DOHH2 (cell line): ENCODE results near the gene IPCEF1.

Experiments
- H3F3A ChIP-seq: fragments of 200-600 bp; sonication (generic), shearing (Covaris generic); 2 replicates; pipeline ENCODE4 v1.6.0; 2016; ENCODE audit warnings: antibody characterized with exemption, mild to moderate bottlenecking; ENCODE audit not compliant: control insufficient read depth, insufficient read depth
- H3K27ac ChIP-seq: fragments of 200-600 bp; sonication (generic); 2 replicates; pipeline ENCODE4 v1.5.1; 2014; ENCODE audit warnings: low read depth, mild to moderate bottlenecking, low read length, moderate library complexity
- H3K27me3 ChIP-seq: fragments of 200-600 bp; sonication (generic); 2 replicates; pipeline ENCODE4 v1.6.1; 2014; ENCODE audit warnings: mild to moderate bottlenecking, low read length, mixed read lengths; ENCODE audit not compliant: control insufficient read depth
- H3K36me3 ChIP-seq: fragments of 200-600 bp; sonication (generic); 2 replicates; pipeline ENCODE4 v1.6.1; 2014; ENCODE audit warnings: mild to moderate bottlenecking, low read length, moderate library complexity, mixed read lengths; ENCODE audit not compliant: control insufficient read depth
- H3K4me1 ChIP-seq: fragments of 200-600 bp; sonication (generic); 2 replicates; pipeline ENCODE4 v1.6.1; 2014; ENCODE audit warnings: mild to moderate bottlenecking, low read length, mixed read lengths; ENCODE audit not compliant: control insufficient read depth
- H3K4me2 ChIP-seq: fragments of 200-600 bp; sonication (generic); 2 replicates; pipeline ENCODE4 v1.6.0; 2014; ENCODE audit warnings: mild to moderate bottlenecking, low read length, moderate library complexity
- H3K4me3 ChIP-seq: fragments of 200-600 bp; sonication (generic); 2 replicates; pipeline ENCODE4 v1.5.1; 2014; ENCODE audit warnings: mild to moderate bottlenecking, low read length, mixed read lengths
- H3K79me2 ChIP-seq: fragments of 200-600 bp; sonication (generic); 2 replicates; pipeline ENCODE4 v1.6.1; 2014; ENCODE audit warnings: mild to moderate bottlenecking, low read length, mixed read lengths; ENCODE audit not compliant: control insufficient read depth
- H3K9me2 ChIP-seq: fragments of 200-600 bp; sonication (generic); replicated peaks from 2 replicates; pipeline ENCODE4 v1.6.1; 2014; ENCODE audit warnings: mild to moderate bottlenecking, low read length, mixed read lengths; ENCODE audit not compliant: control insufficient read depth
- H3K9me3 ChIP-seq: fragments of 200-600 bp; sonication (generic); 2 replicates; pipeline ENCODE4 v1.6.1; 2014; ENCODE audit warnings: antibody characterized with exemption, low read length, mixed read lengths; ENCODE audit not compliant: control insufficient read depth, insufficient read depth
- H4K20me1 ChIP-seq: fragments of 200-600 bp; sonication (generic); 2 replicates; pipeline ENCODE4 v1.6.0; 2014; ENCODE audit warnings: low read depth, mild to moderate bottlenecking, antibody characterized with exemption, low read length, moderate library complexity; ENCODE audit not compliant: control insufficient read depth, insufficient read depth
- EZH2phosphoT487 ChIP-seq: fragments of 200-600 bp; sonication (generic); IDR thresholded peaks from 2 replicates; pipeline ENCODE4 v1.6.1; 2017; ENCODE audit warnings: borderline replicate concordance, mild to moderate bottlenecking, antibody characterized with exemption, low read length, moderate library complexity, mixed read lengths
- TF ChIP-seq, protein P1 (sequence below): fragments of 200-600 bp; sonication (generic); IDR thresholded peaks from one replicate; pipeline ENCODE4 v1.5.1; 2014; ENCODE audit warnings: antibody characterized with exemption, mild to moderate bottlenecking, low read depth, low read length; ENCODE audit not compliant: poor library complexity, severe bottlenecking

Gene IPCEF1

DNA sequence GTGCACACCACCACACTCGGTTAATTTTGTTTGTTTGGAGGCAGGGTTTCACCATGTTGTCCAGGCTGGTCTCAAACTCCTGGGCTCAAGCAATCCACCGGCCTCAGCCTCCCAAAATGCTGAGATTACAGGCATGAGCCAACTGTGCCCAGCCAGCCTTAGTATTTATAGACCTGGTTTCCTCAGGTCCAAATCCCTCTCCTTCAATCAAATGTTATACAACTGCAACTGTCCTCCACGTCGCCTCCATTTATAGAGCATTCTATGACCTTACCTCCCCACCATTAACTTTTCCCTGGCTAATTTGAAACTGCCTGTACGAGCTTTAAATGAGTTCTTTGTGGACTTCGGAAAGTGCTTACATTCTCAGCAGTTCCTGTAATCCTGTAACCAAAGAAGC is 39.3 kb upstream of the IPCEF1 start:
- Histone ChIP-seq H3K4me3 (no peak overlapping the region), H3K4me2 (no peak overlapping the region), H4K20me1 (no peaks in the 10 kb centered on the region), H3K27me3 (no peaks in the 10 kb centered on the region), H3F3A (no peaks in the 10 kb centered on the region), H3K4me1 (no peaks in the 10 kb centered on the region), H3K36me3 (no peaks in the 10 kb centered on the region), H3K9me3 (no peaks in the 10 kb centered on the region), H3K27ac (no peak overlapping the region), H3K79me2 (no peaks in the 10 kb centered on the region), H3K9me2 (no peaks in the 10 kb centered on the region)
- TF ChIP-seq, protein P1, sequence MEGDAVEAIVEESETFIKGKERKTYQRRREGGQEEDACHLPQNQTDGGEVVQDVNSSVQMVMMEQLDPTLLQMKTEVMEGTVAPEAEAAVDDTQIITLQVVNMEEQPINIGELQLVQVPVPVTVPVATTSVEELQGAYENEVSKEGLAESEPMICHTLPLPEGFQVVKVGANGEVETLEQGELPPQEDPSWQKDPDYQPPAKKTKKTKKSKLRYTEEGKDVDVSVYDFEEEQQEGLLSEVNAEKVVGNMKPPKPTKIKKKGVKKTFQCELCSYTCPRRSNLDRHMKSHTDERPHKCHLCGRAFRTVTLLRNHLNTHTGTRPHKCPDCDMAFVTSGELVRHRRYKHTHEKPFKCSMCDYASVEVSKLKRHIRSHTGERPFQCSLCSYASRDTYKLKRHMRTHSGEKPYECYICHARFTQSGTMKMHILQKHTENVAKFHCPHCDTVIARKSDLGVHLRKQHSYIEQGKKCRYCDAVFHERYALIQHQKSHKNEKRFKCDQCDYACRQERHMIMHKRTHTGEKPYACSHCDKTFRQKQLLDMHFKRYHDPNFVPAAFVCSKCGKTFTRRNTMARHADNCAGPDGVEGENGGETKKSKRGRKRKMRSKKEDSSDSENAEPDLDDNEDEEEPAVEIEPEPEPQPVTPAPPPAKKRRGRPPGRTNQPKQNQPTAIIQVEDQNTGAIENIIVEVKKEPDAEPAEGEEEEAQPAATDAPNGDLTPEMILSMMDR: no peak
- no peak for TF ChIP-seq EZH2phosphoT487

DNA sequence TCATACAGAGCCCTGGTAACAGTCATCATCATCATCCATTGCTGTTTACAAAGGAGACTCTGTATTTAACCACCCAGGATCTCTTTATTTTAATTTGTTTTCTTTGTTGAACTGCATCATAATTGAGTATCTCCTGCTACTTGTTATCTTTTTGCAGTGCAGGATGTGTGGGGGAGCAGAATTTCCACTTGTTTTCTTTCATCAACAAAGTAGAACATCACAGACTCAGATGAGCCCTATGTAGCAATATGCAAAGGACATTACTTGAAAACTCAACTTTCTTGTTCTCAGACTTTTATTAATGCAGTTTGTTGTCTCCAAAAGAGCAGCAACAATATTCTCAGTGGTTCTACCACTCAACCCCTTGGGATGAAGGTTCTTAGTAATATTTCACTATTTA is 38.7 kb upstream of the IPCEF1 start:
- Histone ChIP-seq H3K27ac (no peak overlapping the region), H3K9me3 (no peaks in the 10 kb centered on the region), H3K79me2 (no peaks in the 10 kb centered on the region), H4K20me1 (no peaks in the 10 kb centered on the region), H3K36me3 (no peaks in the 10 kb centered on the region), H3K4me1 (no peaks in the 10 kb centered on the region), H3K27me3 (no peaks in the 10 kb centered on the region), H3F3A (no peaks in the 10 kb centered on the region), H3K4me2 (no peak overlapping the region), H3K9me2 (no peaks in the 10 kb centered on the region), H3K4me3 (no peak overlapping the region)
- TF ChIP-seq, protein P1: no peak
- TF ChIP-seq EZH2phosphoT487: no peak

- H3K27ac ChIP-seq: no peak overlapping the region
- no peak for TF ChIP-seq EZH2phosphoT487
- TF ChIP-seq, protein P1: no peak
- H3K36me3 ChIP-seq: no peaks in the 10 kb centered on the region
- no peaks in the 10 kb centered on the region for H3F3A ChIP-seq
- H3K27me3 ChIP-seq: no peaks in the 10 kb centered on the region
- H3K79me2 ChIP-seq: no peaks in the 10 kb centered on the region
- H3K4me3 ChIP-seq: no peak overlapping the region
- H3K9me3 ChIP-seq: no peaks in the 10 kb centered on the region
- no peaks in the 10 kb centered on the region for H4K20me1 ChIP-seq
- no peaks in the 10 kb centered on the region for H3K4me1 ChIP-seq
- H3K9me2 ChIP-seq: no peaks in the 10 kb centered on the region
- no peak overlapping the region for H3K4me2 ChIP-seq
Measured at GRCh38 chr6:154394571-154394970, 38.0 kb upstream of the IPCEF1 start.

DNA sequence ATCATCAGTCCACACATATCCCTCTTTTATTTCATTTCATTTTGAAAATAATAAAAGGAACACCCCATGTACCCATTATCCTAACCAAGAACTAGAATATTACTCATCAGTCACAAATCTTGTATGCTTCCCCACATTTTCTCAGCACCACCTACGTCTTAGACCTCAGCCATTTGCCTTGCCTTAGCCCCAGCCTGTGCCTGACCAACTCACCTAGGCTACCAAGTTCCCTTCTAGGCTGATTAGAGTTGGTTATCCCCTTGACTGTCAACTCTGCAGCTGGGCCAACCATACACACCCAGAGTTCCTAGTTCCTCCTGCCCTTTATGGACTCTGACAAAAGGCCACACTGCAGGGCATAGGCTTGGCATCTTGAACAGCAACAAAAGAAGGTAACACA is 33.4 kb upstream of the IPCEF1 start:
- no peak overlapping the region for H3K27ac ChIP-seq
- H3K4me2 ChIP-seq: no peak overlapping the region
- no peaks in the 10 kb centered on the region for H3K36me3 ChIP-seq
- no peaks in the 10 kb centered on the region for H3K27me3 ChIP-seq
- H3F3A ChIP-seq: no peaks in the 10 kb centered on the region
- TF ChIP-seq EZH2phosphoT487: no peak
- TF ChIP-seq, protein P1: no peak
- H3K79me2 ChIP-seq: no peaks in the 10 kb centered on the region
- H4K20me1 ChIP-seq: no peaks in the 10 kb centered on the region
- 0 out of 2 replicates have a peak, but pooled peaks cover 2% of the 10 kb centered on the region for H3K9me3 ChIP-seq
- no peaks in the 10 kb centered on the region for H3K4me1 ChIP-seq
- no peak overlapping the region for H3K4me3 ChIP-seq
- no peaks in the 10 kb centered on the region for H3K9me2 ChIP-seq
